NCI-H526 (cell line): Measurements from ENCODE around the gene RBM20.

Experiments used
- DNase-seq, 2 experiments: peaks; one replicate each; lab custom pipeline; 2025; lab: John Stamatoyannopoulos, UW

RBM20 gene

DNA sequence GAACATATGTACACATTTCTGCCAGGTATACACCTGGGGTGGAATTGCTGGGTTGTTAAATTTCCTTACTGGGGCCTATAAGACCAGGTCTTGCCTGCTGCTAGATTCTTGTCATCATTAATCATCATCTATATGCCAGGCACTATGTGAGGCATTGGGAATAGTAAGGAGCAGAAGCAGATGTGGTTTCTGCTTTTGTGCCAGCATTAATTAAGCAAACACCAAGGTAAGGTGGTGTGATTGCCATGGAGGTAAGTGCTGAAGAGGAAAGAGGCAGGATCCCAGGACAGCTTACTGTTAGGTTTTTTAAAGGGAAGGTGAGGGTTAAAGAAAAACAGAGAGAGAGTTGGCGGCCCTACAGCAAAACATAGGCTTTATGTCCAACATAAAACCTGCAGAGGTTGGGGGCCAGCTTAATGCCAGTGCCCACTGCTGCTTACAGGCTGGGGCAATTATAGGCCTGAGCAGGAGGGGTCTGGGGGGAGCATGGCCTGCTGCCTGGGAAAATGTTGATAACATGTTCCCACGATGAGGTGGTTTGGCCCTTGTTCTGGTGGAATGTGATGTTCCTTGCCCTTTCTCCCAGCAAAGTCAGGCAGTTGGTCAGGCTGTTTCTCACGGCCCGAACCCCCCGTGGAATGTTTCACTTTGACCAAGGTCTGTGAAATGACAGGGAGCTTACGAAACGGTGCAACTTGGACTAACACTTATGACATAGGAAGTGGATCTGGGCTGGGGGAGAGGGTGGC, 93.9 kb downstream of the RBM20 start:
- no peak for DNase-seq

DNA sequence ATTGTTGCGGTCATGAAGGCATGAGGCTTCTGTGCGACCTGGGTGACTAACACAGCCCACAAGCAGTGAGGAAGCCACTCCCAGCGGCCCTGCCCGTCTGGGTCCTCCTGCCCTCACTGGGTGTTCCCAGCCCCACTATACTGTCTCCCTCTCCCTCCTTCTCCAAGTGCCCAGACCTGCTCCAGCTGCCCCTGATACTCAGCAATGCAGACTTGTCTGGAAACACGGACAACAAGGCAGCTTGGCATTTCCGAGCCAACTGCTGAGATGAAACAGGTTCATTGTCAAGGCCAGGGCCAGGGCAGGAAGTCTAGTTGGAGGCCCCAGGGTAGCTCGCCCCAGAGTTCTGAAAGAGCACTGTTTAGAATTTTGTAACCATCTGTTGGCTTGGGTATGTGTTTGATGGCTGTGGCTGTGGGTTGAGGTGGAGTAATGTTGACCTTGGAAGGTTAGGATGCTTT, 95.7 kb downstream of the RBM20 start:
- DNase-seq = no peak

DNA sequence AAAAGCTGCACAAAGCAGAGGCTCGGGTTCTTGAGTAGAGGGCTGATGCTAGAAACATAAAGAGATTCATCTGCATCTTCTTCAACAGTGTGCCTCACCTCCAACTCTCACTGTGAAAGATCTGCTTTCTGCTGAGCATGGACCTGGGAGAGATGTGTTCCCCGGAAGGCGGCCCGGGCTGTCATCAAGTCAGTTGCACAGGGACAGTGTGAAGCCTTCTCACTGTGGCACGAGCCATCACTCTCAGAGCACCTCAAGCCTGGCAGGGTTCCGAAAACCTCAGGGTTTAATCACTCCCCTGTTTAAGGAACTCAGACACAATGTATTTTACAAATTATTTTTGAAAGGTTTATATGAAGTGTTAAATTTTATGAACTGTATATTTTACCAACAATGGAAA, 98.7 kb downstream of the RBM20 start:
- no peak for DNase-seq

DNA sequence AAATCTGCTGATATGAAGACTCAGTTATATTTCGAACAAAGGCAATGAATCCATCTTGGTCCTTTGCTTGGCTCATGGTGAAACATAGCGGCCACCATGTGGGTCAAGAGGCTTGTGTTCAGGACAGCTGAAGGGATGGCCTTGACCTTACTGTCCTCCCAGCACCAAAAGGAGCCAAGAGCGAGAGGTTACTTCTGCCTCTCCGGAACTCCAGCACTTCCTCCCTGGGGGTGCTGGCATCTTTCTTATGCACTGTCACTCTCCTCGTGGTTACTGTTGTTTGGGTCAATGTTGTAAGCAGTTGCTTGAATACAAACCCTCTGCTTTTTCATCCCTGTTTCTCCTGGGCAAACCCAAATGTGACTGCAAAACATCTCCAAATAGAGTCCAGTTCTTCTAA, 100.6 kb downstream of the RBM20 start:
- no peak for DNase-seq

DNA sequence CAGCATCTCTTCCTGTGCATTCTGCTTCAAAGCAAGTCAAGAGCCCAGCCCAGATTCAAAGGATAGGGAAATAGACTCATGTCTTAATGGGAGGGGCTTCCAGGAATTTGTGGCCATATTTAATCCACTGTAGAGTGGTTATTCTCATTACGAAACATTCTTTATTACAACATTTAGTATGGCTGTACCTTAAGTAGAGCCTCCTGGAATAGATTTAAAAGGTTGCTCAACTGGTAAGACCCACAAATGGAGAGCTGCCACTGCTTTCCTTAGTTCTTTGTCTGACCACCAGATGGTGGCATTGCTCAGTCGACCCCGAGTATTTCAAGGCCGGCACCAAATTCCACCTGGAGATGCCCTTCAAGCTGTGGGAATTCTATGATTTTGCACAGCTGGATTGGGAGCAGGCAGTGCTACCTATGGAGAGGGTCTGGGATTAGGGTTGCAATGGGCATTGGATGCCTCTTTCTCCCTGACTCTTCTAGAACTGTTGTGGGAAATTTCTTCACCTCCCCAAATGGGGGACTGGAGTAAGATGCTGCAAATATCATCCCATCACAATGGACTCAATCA, 102.2 kb downstream of the RBM20 start:
- DNase-seq = peak; percentile 7 to 69

DNA sequence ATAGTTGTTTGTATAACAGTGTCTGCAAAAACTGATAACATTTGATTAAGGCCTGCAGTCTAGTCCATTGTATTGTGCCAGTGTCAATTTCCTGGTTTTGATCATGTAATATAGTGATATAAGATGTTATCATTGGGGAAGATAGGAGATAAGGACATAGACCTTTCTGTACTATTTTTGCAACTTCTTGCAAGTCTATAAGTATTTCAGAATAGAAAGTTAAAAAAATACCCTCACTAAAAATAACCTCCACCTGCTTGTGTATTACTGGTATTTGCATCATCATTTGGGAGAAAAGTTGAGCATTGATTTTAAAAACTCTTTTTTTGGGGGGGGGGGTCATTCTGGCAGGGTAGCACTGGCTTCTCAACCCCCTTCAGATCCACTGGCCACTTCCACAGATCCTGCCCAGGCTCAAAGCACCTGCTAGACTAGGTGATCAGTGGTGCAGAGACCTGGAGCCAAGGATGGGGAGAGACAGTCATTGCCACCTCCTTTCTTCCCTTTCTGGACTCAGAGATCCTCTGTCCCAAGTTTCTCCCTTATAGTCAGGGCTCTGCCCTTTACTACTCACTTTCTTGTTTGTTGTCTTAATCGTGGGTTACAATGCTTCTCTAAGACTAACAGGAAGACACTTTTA, 103.0 kb downstream of the RBM20 start:
- no peak for DNase-seq

DNA sequence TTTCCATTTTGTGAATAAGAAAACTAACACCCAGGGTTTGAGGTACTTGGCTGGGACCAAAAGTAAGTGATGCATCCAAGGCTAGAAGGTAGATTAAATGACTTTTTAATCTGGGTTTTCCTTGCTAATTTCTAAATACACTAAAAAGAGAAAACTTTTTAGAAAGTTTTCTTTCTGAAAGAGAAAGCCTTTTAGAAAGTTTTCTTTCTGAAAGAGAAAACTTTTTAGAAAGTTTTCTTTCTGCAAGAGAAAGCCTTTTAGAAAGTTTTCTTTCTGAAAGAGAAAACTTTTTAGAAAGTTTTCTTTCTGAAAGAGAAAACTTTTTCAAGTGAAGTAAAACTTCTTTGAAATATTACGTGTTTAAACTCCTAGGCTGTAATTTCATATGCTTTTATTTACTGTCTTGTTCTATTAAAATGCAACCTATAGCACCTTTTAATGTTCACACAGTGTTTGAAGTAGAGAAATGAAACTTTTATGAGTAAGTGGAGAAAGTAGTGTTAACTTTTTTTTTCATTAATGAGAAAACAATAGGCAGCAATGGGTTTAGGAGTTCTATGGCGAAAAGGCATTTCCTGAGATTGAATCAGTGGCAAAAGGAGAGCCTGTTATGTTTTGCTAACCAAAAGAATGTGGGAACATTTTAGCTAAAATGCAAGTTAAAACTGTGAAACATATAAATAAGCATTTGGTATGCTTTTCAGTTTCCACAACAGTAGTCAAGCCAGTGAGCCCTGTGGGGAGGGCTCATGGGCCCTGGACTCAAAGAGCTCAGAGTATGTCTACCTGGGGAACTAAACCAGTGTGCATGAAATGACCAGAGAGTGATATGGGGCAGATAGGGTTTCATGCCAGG, 103.7 kb downstream of the RBM20 start:
- DNase-seq = no peak

DNA sequence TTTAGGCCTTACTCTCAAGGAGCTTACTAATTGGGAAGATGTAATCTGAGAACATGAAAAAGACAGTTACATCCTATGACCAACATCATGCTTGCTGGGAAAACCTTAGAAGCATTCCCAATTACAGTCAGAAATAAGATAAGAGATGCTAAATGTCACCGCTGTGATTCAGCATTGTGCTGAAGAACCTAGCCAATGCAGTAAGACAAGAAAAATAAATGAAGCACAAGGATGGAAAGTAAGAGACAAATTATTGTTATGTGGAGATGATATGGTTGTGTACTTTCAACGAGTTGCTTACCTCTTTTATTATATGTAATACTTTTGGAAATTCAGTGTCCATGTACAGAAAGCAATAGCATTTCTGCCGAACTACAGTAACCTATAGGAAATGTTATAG, 104.8 kb downstream of the RBM20 start:
- no peak for DNase-seq

DNA sequence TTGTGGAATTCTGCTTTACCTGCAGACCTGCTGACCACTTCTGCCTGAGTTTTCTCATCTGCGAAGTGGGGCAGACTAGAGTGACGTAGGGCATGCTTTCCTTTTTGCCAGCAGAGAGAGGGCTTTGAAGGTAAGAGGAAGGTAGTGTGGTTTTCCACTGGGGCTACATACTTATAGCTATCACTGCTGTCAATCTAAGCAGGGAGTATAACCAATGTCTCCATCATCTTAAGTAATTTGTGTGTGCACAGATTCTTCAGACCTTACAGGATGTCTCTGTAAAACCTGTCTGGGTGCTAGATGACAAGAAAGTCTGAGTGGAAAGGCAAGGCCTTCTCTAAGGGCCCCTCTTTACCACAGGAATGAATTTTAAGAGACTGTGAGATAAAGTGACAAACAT, 106.8 kb downstream of the RBM20 start:
- no peak for DNase-seq

DNA sequence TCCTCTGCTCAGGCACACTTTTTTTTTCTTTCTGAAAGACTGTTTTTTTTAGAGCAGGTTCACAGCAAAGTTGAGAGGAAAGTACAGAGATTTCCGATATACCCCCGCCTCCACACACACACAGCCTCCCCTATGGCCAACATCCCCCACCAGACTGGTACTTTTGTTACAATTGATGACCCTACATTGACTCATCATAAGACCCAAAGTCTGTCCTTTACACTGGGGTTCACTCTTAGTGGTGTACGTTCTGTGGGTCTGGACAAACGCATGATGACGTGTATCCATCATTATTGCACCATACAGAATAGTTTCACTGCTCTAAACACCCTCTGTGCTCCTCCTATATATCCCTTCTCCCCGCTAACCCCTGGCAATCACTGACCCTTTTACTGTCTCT, 107.7 kb downstream of the RBM20 start:
- DNase-seq = no peak

DNA sequence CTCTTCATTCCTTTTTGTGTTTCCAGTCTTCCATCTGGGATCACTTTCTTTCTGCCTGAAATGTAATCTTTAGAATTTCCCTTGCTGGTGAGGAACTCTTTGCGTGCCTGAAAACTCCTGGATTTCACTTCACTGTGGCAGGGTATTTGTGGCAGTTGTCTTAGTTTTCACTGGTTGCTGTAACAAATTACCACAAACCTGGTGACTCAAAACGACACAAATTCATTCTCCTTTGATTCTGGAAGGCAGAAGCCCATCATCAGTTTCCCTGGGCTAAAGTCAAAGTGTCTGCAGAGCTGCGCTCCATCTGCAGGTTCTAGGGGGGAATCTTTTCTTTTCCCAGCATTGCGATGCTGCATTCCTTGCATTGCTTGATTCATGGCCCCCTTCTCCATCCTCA, 109.3 kb downstream of the RBM20 start:
- DNase-seq = no peak

DNA sequence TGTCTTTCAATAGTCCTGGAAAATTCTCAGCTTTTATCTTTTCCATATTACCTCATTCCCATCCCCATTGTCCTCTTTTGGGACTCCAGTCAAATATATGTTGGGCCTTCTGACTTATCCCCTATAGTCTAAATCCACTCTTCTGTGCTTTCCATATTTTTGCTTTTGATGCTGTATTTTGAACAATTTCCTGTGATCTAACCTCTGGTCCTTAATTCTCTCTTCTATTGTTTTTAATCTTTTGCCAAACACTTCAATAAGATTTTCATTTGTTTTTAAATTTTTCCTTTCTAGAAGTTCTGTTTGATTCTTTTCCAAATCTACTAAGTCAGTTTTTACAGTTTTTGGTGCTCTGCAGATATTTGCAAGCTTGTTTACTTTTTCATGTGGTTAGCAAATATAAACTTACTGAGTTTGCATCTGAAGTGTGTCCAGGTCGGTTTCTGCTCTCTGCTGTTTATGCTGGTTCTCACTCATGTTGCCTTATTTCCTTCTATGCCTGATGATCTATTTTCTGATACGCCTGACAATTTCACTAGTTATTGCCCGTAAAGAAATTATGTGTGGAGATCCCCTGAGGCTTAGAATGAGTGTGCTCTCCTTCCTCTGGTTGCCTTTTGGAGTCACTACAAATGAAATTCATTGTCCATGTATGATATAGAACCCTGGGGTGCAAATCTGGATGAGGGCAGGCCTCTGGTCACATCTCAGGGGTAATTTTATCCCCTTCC, 110.4 kb downstream of the RBM20 start:
- no peak for DNase-seq

DNA sequence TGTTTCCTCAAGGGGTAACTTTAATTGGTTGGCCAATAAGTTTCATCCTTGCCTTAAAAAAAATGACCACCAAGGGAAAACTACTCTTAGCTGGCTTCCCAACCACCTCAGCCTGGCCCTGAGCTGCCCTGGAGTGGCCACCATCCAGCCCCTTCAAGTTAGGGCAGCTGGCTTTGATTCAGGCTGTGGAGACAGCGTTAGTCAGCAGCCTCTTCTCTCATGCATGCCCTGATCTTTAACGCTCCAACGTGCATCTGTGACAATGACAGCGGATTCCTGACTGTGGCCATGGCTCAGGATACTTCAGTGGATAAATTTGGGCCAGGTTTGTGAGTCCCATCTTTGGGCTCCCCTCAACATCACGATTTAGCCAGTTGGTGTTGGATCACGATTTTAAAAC, 111.6 kb downstream of the RBM20 start:
- no peak for DNase-seq

DNA sequence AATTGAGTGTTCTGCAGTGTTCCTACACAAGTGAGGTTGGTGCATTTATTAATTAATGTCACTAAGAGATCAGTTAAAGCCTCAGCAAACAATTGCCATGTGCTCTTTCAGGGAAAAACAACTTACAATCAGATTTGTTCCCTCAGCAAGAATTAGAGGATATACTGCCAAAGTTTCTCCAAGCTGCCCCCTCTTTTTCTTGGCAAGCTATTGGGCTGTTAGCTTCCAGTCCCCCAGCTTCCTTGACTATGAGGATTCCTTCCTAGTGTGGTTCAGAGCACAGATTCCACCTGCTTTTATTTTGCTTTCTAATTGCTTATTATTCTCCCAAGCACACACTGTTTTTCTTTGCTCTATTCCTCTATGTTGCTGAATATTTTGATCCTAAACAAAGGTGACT, 112.7 kb downstream of the RBM20 start:
- DNase-seq = no peak

DNA sequence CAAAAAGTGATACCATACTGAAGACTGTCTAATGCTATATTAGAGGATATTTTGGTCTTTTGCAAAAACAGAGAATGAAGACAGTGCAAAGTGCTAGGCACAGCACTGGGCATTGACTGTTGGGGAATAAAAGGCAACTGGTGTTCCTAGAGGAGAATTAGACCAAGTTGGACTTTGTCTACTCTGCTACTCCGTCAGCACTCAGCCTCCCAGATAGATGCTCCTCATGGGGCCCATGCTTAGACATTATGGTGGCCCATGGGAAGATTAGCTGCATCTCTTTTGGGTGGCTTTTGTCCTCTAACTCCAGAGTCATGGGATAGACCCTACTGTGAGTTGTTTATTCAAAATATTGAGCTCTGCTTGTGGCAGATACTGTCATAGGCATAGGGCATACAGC, 113.5 kb downstream of the RBM20 start:
- no peak for DNase-seq

DNA sequence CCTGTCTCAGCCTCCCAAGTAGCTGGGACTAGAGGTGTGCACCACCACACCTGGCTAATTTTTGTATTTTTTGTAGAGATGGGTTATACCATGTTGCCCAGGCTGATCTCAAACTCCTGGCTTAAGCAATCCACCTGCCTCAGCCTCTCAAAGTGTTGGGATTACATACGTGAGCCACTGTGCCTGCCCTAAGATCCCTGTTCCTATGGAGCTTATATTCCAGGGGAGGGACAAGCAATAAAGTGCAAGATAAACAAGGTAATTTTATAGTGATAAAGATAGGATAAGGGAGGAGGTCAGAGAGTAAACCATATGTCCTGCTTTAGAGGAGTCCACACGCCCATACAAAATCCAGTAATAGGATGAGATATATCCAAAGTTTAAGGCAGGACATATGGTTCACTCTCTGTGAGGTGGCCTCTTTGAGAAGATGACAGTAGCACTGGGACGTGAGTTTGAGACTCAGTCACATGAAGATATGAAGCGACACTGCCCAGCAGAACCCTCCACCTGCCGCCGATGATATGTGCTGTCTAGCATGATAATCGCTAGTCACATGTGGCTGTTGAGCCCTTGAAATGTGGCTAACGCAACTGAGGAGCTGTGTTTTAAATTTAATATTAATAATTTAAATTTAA, 114.1 kb downstream of the RBM20 start:
- DNase-seq = no peak

DNA sequence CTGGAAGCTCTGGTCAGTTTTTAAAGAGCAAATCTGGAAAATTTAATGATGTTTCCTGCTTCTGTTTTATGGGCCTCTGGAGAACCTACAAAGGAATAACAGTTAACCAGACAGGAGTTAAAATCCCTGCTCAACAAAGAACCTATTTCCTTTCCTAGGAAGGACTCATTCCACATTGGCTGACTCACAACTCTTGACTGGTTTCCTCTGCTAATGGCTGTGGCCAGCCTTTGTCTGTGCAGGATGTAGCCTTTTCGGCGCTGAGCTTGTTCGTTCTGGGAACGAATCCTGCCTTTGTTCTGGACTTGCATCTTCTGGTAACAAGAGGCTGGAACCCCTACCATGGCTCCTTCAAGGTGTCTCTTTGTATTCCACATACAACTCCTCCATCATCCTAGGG, 114.8 kb downstream of the RBM20 start:
- DNase-seq = no peak

DNA sequence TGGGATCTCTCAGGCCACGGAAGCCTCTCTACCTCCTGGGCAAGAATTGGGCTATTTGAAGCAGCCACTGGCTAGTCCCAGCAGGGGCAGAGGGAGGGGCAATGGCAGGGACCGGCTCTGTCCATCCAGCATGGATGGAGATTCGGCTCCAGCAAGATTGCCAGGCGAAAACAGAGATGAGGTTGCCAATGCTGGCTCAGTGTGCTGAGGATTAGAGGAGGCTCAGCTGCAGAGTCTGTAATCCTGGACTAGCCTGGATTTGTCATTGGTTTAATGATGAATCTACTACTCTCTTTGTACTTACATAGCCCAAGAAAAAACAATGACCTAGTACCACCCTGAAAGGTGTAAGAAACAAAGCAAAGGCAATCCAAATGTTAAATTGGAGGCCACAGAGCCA, 115.4 kb downstream of the RBM20 start:
- DNase-seq = no peak

DNA sequence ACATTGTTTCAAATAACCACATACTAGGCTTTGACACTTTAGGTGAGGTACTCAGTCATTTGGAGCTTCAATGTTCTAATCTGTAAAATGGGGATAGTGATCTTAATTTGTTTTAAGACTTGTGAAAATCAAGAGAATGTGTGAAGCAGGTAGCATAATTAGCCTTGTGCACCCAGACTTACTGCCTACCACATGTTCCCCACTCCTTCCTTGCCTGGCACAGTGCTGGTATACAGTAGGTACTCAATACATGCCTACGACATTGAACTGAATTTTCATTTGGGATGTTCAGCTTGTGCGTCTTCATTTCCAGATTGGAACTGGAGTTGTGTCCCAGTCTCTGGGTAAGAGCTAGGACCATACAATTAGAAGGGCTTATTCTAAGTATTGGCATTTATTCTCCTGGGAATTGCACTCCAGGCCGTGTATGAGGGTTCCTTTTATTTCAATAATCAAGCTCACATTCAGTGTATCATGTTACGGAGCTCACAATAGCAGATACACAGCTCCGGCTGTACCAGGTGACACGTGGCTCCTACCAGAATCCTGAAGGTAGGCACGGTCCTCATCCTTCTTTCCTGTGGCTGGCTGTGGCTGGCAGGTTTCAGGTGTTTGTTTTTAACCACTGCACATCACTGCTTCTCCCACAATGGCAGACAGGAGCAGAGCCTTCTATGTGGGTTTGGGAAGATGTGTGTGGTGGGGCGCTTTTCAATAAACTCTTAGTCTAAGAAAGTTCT, 118.1 kb downstream of the RBM20 start:
- DNase-seq = peak; percentile 66 to 76

DNA sequence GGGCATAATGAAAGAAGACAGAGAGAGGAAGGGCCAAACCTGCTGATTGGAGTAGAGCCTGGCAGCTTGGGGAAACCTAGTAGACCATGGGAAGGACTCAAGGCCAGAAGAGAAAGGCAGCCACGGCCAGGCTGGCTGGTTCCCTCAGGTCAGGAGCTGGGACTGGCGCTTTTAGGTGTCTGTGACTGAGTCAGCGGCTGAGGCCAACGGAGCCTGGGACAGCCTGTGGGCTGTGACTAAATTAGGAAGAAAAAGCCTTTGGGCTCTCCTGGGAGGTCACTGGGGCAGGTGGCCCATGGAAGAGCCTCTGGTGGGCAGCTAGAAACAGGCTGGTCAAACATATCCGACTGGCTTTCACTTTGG, 118.7 kb downstream of the RBM20 start:
- no peak for DNase-seq

DNA sequence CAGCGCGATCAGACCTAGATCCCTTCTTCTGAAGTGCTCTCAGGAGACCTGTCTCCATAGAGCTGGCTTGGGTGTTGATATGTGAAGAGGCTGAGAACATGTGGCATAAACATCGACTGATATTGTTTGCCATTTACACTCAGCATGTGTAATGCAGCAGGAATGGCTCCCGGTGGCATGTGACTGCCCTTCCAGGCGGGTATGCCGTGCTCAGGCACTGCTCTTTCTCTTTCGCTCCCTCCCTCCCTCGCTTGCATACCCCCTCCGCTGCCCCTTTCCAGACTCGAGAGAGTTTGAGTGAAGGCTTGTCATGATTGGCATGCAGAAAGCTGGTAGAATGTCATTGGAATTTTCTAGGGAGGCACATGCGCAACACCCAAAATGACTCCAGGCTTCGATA, 120.2 kb downstream of the RBM20 start:
- no peak for DNase-seq
